Glutamatergic neuron (in vitro differentiated cells): Measurements from ENCODE around the gene RARS1. TPM values are rescaled to one million over a fixed set of nuclear protein-coding genes. Genes with fewer than 3 reads are reported as not detected.
A peak's percentile ranks its signal among the peaks of the same experiment; 100 is the strongest.

ENCODE experiments used
- DNase-seq: peaks from one replicate; pipeline ENCODE4 v3.0.0; 2022
- H3K27ac Mint-ChIP-seq: one replicate; pipeline ENCODE4 v1.8.0; 2020; ENCODE audit warnings: mild to moderate bottlenecking, mixed read lengths, inconsistent platforms; ENCODE audit not compliant: unreplicated experiment
- H3K27me3 Mint-ChIP-seq: one replicate; pipeline ENCODE4 v1.8.0; 2020; ENCODE audit warnings: mild to moderate bottlenecking, moderate library complexity, mixed read lengths, inconsistent platforms; ENCODE audit not compliant: unreplicated experiment
- H3K36me3 Mint-ChIP-seq: one replicate; pipeline ENCODE4 v1.8.0; 2020; ENCODE audit warnings: mild to moderate bottlenecking, mixed read lengths, inconsistent platforms; ENCODE audit not compliant: unreplicated experiment
- H3K4me1 Mint-ChIP-seq: one replicate; pipeline ENCODE4 v1.8.0; 2020; ENCODE audit warnings: mild to moderate bottlenecking, low read depth, mixed read lengths, inconsistent platforms; ENCODE audit not compliant: unreplicated experiment
- H3K4me3 Mint-ChIP-seq: one replicate; pipeline ENCODE4 v1.8.0; 2020; ENCODE audit warnings: mild to moderate bottlenecking, mixed read lengths, inconsistent platforms; ENCODE audit not compliant: unreplicated experiment
- H3K9me3 Mint-ChIP-seq: one replicate; pipeline ENCODE4 v1.8.0; 2020; ENCODE audit warnings: mild to moderate bottlenecking, moderate library complexity, mixed read lengths, inconsistent platforms; ENCODE audit not compliant: unreplicated experiment
- CTCF ChIP-seq: fragments of 200-600 bp; sonication (generic); IDR thresholded peaks from one replicate; pipeline ENCODE4 v1.5.0; 2021; ENCODE audit not compliant: partially characterized antibody, unreplicated experiment
- total RNA-seq: library from RNA; stranded (reverse); fragmentation: NEBNext Ultra II Directional; extraction: Animal tissue kit (Norgen Biotek cat#: 25700); gene quantifications from one replicate; pipeline ENCODE4 v1.2.1, GENCODE V29; 2021; ENCODE audit not compliant: unreplicated experiment

RARS1 gene
- total RNA-seq, 1 donor from 2014 or later: 65.2 TPM

DNA sequence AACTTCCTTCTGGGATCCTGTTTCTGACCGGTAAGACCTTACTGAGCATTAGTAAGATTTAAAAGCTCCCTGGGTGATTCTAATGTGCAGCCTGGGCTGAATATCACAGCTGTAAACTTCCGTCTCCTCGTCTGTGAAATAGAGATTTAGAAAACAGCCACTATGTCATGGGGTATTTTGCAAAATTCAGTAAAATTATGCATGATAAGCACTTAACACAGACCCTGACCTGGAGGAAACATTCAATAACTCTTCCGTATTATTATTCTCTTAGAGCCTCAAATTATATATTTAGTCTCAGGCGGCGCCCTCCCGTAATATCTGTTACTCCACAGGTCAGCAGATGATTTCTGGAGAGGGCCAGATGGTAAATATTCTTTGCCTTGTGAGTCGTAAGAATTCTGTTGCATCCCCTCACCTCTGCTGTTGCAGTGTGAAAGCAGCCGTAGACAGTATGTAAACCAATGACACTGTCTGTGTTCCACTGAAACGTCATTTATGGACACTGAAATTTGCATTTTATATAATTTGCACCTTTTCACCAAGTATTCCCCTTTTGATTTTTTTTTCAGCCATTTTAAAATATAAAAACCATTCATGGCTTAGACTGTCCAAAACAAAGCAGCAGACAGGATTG is 39.2 kb upstream of the RARS1 start:
- peaks cover 18% of the 10 kb centered on the region for H3K4me1 Mint-ChIP-seq
- TF ChIP-seq CTCF: no peak
- peaks cover 2% of the 10 kb centered on the region for H3K27me3 Mint-ChIP-seq
- H3K27ac Mint-ChIP-seq: peak overlapping the region; percentile 31
- peak overlapping the region; percentile 2 for H3K4me3 Mint-ChIP-seq
- H3K9me3 Mint-ChIP-seq: peaks cover 2% of the 10 kb centered on the region
- DNase-seq: no peak
- no peaks in the 10 kb centered on the region for H3K36me3 Mint-ChIP-seq

DNA sequence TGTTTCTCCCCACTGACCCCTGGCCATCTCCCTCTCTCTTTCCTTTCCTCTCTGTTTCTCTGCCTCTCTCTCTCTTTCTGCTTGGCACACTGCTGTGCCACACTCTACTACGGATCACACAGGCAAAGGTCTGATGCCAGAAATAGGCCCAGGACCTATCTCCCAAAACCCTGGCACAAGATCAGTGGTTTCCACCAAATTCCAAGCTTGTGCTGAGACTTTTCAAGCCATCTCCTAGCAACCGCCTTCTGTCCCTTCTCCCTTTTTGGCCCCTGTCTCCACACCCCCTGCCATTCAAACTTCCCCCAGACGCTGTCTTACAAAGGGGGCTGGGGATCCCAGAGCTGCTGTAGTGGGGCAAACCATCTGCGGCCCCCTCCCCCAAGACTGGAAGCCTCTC is 38.5 kb upstream of the RARS1 start:
- H3K27me3 Mint-ChIP-seq: peaks cover 2% of the 10 kb centered on the region
- H3K4me3 Mint-ChIP-seq: peak overlapping the region; percentile 2
- H3K9me3 Mint-ChIP-seq: peaks cover 2% of the 10 kb centered on the region
- TF ChIP-seq CTCF: no peak
- H3K4me1 Mint-ChIP-seq: peaks cover 18% of the 10 kb centered on the region
- no peak for DNase-seq
- no peaks in the 10 kb centered on the region for H3K36me3 Mint-ChIP-seq
- peak overlapping the region; percentile 31 for H3K27ac Mint-ChIP-seq

- Mint-ChIP-seq H3K27me3 (peaks cover 2% of the 10 kb centered on the region), H3K4me3 (no peak overlapping the region), H3K27ac (no peak overlapping the region), H3K9me3 (peaks cover 2% of the 10 kb centered on the region), H3K4me1 (peaks cover 18% of the 10 kb centered on the region), H3K36me3 (no peaks in the 10 kb centered on the region)
- no peak for DNase-seq
- TF ChIP-seq CTCF: no peak
Measured at GRCh38 chr5:168449166-168449565, 37.1 kb upstream of the RARS1 start.

DNA sequence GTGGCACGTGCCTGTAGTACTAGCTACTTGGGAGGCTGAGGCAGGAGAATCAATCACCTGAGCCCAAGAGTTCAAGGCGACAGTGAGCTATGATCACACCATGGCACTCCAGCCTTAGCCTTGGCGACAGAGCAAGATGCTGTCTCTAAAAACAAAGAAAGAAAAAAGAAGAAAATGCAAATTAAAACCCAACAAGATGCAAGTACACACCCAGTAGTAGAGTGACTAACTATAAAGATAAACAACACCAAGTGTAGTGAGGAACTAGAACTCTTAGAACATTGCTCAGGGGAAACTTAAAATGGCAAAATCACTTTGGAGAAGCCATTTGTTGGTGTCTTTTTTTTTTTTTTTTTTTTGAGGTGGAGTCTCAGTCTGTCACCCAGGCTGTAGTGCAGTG is 34.7 kb upstream of the RARS1 start:
- DNase-seq: no peak
- peaks cover 16% of the 10 kb centered on the region for H3K4me1 Mint-ChIP-seq
- H3K36me3 Mint-ChIP-seq: no peaks in the 10 kb centered on the region
- peaks cover 2% of the 10 kb centered on the region for H3K27me3 Mint-ChIP-seq
- peaks cover 2% of the 10 kb centered on the region for H3K9me3 Mint-ChIP-seq
- no peak for TF ChIP-seq CTCF
- no peak overlapping the region for H3K4me3 Mint-ChIP-seq
- H3K27ac Mint-ChIP-seq: no peak overlapping the region

DNA sequence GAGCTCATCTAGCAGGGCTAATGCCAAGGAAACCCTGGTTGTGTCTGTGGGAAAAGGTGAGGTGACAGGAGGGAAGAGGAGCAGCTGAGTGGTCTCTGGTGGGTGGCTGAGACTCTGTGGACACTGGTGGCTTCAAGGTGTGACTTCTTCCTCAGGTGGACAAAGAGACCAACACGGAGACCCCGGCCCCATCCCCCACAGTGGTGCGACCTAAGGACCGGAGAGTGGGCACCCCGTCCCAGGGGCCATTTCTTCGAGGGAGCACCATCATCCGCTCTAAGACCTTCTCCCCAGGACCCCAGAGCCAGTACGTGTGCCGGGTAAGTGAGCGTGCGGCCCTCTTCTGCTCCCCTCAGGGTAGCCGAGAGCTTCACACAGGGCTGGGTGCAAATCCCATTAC is 31.1 kb upstream of the RARS1 start:
- no peak overlapping the region for H3K27ac Mint-ChIP-seq
- H3K36me3 Mint-ChIP-seq: no peaks in the 10 kb centered on the region
- no peak overlapping the region for H3K4me3 Mint-ChIP-seq

More for the DNA sequence above, 31.1 kb upstream of the RARS1 start:
- H3K4me1 Mint-ChIP-seq: peaks cover 3% of the 10 kb centered on the region
- no peak for TF ChIP-seq CTCF
- H3K27me3 Mint-ChIP-seq: no peaks in the 10 kb centered on the region
- DNase-seq: no peak
- H3K9me3 Mint-ChIP-seq: no peaks in the 10 kb centered on the region
